Fibroblast of the aortic adventitia (primary cell): Measurements from ENCODE around the gene LRCH1. TPM values are rescaled to one million over a fixed set of nuclear protein-coding genes. Genes with fewer than 3 reads are reported as not detected.
A peak's percentile ranks its signal among the peaks of the same experiment; 100 is the strongest.

Experiments used
- DNase-seq: peaks from one replicate; pipeline ENCODE4 v3.0.0-alpha.2; 2010; ENCODE audit warnings: low read depth
- H3K4me3 ChIP-seq: 2 replicates; pipeline ENCODE4 v1.5.1; 2011; ENCODE audit warnings: low read depth, mild to moderate bottlenecking, control low read depth, low read length, moderate library complexity
- total RNA-seq: library from RNA; depleted of rRNA; stranded (reverse); fragments of >200 nt; gene quantifications from 2 replicates; pipeline ENCODE4 v1.2.3, GENCODE V29; 2012; ENCODE audit warnings: low replicate concordance
- TF ChIP-seq, protein P1 (sequence below): IDR thresholded peaks from 2 replicates; pipeline ENCODE4 v1.5.1; 2011; ENCODE audit warnings: mild to moderate bottlenecking, low read length, control low read depth, inconsistent platforms; ENCODE audit not compliant: insufficient read depth

The LRCH1 gene
- total RNA-seq, 1 donor, result 9.5 TPM

DNA sequence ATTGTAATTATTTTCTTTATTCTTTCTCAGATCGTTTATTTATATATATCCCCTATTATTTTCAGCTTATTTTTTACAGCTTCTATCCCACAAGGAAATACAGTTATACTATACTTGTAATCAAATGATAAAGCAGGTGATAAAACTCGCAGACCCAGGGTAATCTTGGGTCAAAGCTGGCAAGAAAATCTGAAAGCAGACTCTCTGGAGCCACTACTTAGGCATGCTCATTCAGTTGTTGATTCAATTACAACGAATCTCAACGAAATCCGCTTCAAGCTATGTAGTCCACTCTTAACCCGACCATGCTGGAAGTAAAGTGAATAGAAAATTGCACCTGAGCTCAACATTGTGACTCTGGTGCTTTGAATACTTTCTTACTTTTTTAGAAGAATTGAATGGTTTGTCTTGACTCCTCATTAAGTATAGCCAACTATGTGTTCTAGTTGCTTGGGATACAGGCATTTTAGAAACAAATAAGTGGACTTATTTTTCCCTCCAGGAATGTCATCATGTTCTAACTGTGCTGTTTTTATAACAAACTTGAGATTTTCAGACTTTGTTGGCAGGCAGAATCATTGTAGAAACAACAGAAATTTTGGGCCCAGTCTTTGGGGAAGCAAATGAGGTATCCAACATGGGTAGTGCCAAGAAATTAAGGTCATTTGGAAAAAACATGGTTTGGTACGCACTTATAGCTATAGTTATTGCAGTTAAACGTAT, 222.6 kb downstream of the LRCH1 start:
- TF ChIP-seq, protein P1, sequence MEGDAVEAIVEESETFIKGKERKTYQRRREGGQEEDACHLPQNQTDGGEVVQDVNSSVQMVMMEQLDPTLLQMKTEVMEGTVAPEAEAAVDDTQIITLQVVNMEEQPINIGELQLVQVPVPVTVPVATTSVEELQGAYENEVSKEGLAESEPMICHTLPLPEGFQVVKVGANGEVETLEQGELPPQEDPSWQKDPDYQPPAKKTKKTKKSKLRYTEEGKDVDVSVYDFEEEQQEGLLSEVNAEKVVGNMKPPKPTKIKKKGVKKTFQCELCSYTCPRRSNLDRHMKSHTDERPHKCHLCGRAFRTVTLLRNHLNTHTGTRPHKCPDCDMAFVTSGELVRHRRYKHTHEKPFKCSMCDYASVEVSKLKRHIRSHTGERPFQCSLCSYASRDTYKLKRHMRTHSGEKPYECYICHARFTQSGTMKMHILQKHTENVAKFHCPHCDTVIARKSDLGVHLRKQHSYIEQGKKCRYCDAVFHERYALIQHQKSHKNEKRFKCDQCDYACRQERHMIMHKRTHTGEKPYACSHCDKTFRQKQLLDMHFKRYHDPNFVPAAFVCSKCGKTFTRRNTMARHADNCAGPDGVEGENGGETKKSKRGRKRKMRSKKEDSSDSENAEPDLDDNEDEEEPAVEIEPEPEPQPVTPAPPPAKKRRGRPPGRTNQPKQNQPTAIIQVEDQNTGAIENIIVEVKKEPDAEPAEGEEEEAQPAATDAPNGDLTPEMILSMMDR, result no peak
- no peak for DNase-seq
- H3K4me3 ChIP-seq, result no peak overlapping the region

DNA sequence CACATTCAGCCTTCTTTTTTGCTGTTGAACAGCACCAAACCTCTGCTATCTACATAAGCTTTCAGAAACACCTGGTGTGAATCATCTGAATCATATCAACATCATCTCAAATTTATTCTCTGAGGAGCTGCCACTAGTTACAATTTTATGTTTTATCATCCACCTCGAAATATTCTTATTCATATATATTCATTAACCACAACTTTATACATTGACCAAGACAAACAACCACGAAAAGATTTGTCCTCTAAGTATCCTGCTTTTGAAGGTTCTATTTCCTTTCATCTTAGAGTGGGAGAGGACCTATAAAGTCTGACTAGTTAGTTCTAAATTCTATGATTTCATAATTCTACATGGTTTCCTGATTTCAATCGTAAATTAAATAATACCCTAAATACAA, 225.1 kb downstream of the LRCH1 start:
- TF ChIP-seq, protein P1, result no peak
- DNase-seq, result no peak
- no peak overlapping the region for H3K4me3 ChIP-seq

GRCh38 chr13:46778890-46779289, 225.9 kb downstream of the LRCH1 start:
- peak; percentile 66 for DNase-seq
- H3K4me3 ChIP-seq, result no peak overlapping the region
- TF ChIP-seq, protein P1, result no peak

GRCh38 chr13:46782066-46782465, 229.1 kb downstream of the LRCH1 start:
- no peak overlapping the region for H3K4me3 ChIP-seq
- TF ChIP-seq, protein P1, result no peak
- DNase-seq, result no peak

GRCh38 chr13:46782691-46783090, 229.7 kb downstream of the LRCH1 start:
- H3K4me3 ChIP-seq, result no peak overlapping the region
- DNase-seq, result no peak
- TF ChIP-seq, protein P1, result no peak

GRCh38 chr13:46783504-46783903, 230.5 kb downstream of the LRCH1 start:
- H3K4me3 ChIP-seq, result no peak overlapping the region
- TF ChIP-seq, protein P1, result no peak
- DNase-seq, result no peak

DNA sequence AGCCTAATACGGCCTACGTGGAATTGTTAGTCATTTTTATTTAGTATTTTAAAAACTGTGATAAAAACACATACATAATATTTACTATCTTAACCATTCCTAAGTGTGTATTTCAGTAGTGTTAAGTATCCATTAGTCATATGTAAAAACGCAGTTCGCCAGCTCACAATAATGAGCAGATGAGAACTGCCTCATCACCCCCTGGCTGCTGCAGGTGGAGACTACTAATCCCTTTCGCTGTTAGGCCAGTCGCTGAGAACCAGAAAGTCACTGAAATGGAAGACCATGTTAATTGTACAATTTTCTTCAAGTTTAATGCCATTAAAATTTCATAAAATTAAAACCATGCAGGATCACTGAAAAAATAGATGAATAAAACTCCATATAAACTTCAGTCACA, 242.4 kb downstream of the LRCH1 start:
- DNase-seq, result no peak
- TF ChIP-seq, protein P1, result no peak
- no peak overlapping the region for H3K4me3 ChIP-seq
